SK-N-SH treated with all-trans-retinoic acid at 6 μM for 48 hours (cell line): ENCODE data around the gene FDXR.
A peak's percentile ranks its signal among the peaks of the same experiment; 100 is the strongest.

Experiments used
- ATAC-seq: fragments of 200-7000 bp; cut with Tn5 transposase; 3 replicates; pipeline ENCODE4 v1.9.1; 2020; ENCODE audit warnings: mild to moderate bottlenecking, moderate library complexity
- ARNTL ChIP-seq: fragments of 450-650 bp; formaldehyde crosslinking; IDR thresholded peaks from 2 replicates; pipeline ENCODE4 v1.5.0; 2020; ENCODE audit warnings: low read depth, mild to moderate bottlenecking, moderate library complexity, borderline replicate concordance
- BACH2 ChIP-seq: fragments of 250-450 bp; sonication (Bioruptor Pico); IDR thresholded peaks from 2 replicates; pipeline ENCODE4 v1.9.0; 2021; ENCODE audit warnings: mild to moderate bottlenecking, borderline replicate concordance
- CREB5 ChIP-seq: fragments of 250-450 bp; sonication (Bioruptor Pico); IDR thresholded peaks from 2 replicates; pipeline ENCODE4 v1.5.1; 2020; ENCODE audit warnings: low read depth, mild to moderate bottlenecking, moderate library complexity
- CSDC2 ChIP-seq: fragments of 250-450 bp; sonication (Bioruptor Pico); IDR thresholded peaks from 2 replicates; pipeline ENCODE4 v1.5.0; 2020; ENCODE audit warnings: mild to moderate bottlenecking, moderate library complexity
- CSRNP3 ChIP-seq: fragments of 250-450 bp; sonication (Bioruptor Pico); IDR thresholded peaks from 2 replicates; pipeline ENCODE4 v1.5.1; 2021; ENCODE audit warnings: mild to moderate bottlenecking, moderate library complexity
- ESRRG ChIP-seq: fragments of 250-450 bp; sonication (Bioruptor Pico); IDR thresholded peaks from 2 replicates; pipeline ENCODE4 v1.6.1; 2021; ENCODE audit warnings: mild to moderate bottlenecking
- GLIS3 ChIP-seq: fragments of 250-450 bp; sonication (Bioruptor Pico); IDR thresholded peaks from 2 replicates; pipeline ENCODE4 v1.5.0; 2020; ENCODE audit warnings: mild to moderate bottlenecking, moderate library complexity
- ISL1 ChIP-seq: fragments of 250-450 bp; sonication (Bioruptor Pico); IDR thresholded peaks from 2 replicates; pipeline ENCODE4 v2.1.2; 2022; ENCODE audit warnings: mild to moderate bottlenecking, moderate library complexity
- PATZ1 ChIP-seq: fragments of 250-450 bp; sonication (Bioruptor Pico); IDR thresholded peaks from 2 replicates; pipeline ENCODE4 v1.8.0; 2020; ENCODE audit warnings: mild to moderate bottlenecking, moderate library complexity, borderline replicate concordance
- POU6F1 ChIP-seq: fragments of 250-450 bp; sonication (Bioruptor Pico); IDR thresholded peaks from 2 replicates; pipeline ENCODE4 v1.8.0; 2021; ENCODE audit warnings: low read depth, mild to moderate bottlenecking, moderate library complexity, borderline replicate concordance
- RARB ChIP-seq: fragments of 250-450 bp; sonication (Bioruptor Pico); IDR thresholded peaks from 2 replicates; pipeline ENCODE4 v1.8.0; 2021; ENCODE audit warnings: mild to moderate bottlenecking, moderate library complexity
- SNAI2 ChIP-seq: fragments of 250-450 bp; sonication (Bioruptor Pico); IDR thresholded peaks from 2 replicates; pipeline ENCODE4 v1.5.0; 2020; ENCODE audit warnings: mild to moderate bottlenecking, moderate library complexity
- TCF4 ChIP-seq: fragments of 250-450 bp; sonication (Bioruptor Pico); IDR thresholded peaks from 2 replicates; pipeline ENCODE4 v1.8.0; 2021; ENCODE audit warnings: mild to moderate bottlenecking, moderate library complexity, borderline replicate concordance
- TOX ChIP-seq: fragments of 250-450 bp; sonication (Bioruptor Pico); IDR thresholded peaks from 2 replicates; pipeline ENCODE4 v1.8.0; 2021; ENCODE audit warnings: mild to moderate bottlenecking, moderate library complexity, borderline replicate concordance
- ZC3H10 ChIP-seq: fragments of 250-450 bp; sonication (Bioruptor Pico); IDR thresholded peaks from 2 replicates; pipeline ENCODE4 v1.5.1; 2021; ENCODE audit warnings: mild to moderate bottlenecking, moderate library complexity
- ZFP3 ChIP-seq: fragments of 250-450 bp; sonication (Bioruptor Pico); IDR thresholded peaks from 2 replicates; pipeline ENCODE4 v1.5.0; 2020; ENCODE audit warnings: mild to moderate bottlenecking, moderate library complexity
- ZFP30 ChIP-seq: fragments of 450-650 bp; formaldehyde crosslinking; IDR thresholded peaks from 2 replicates; pipeline ENCODE4 v1.5.0; 2022; ENCODE audit warnings: mild to moderate bottlenecking, moderate library complexity
- ZNF565 ChIP-seq: fragments of 450-650 bp; formaldehyde crosslinking; conservative IDR thresholded peaks from 2 replicates; pipeline ENCODE4 v1.5.0; 2020; ENCODE audit warnings: low read depth, mild to moderate bottlenecking, moderate library complexity
- ZNF70 ChIP-seq: fragments of 450-650 bp; formaldehyde crosslinking; IDR thresholded peaks from 2 replicates; pipeline ENCODE4 v1.5.0; 2020; ENCODE audit warnings: mild to moderate bottlenecking, moderate library complexity
- ZNF8 ChIP-seq: fragments of 450-650 bp; formaldehyde crosslinking; IDR thresholded peaks from 2 replicates; pipeline ENCODE4 v1.5.0; 2020; ENCODE audit warnings: mild to moderate bottlenecking, moderate library complexity

The FDXR gene

GRCh38 chr17:74833501-74834377 lies 39.1 kb downstream of the FDXR start:
- TF ChIP-seq ZC3H10 (CRISPR knock-in tag) (no peak), ISL1 (CRISPR knock-in tag) (no peak), ESRRG (CRISPR knock-in tag) (no peak), TOX (CRISPR knock-in tag) (no peak), ARNTL (CRISPR knock-in tag) (no peak), POU6F1 (no peak), RARB (CRISPR knock-in tag) (no peak), GLIS3 (no peak), PATZ1 (no peak), ZFP30 (CRISPR knock-in tag) (no peak), ZNF70 (CRISPR knock-in tag) (no peak), ZNF565 (CRISPR knock-in tag) (no peak), ZFP3 (CRISPR knock-in tag) (no peak), ZNF8 (CRISPR knock-in tag) (no peak), CSDC2 (CRISPR knock-in tag) (no peak), TCF4 (CRISPR knock-in tag) (no peak), CSRNP3 (no peak)
- ATAC-seq, result peak; percentile 92

GRCh38 chr17:74832421-74832820 lies 40.4 kb downstream of the FDXR start:
- no peak for ATAC-seq
- no peak for TF ChIP-seq ZFP3 (CRISPR knock-in tag)
- TF ChIP-seq GLIS3, result no peak
- no peak for TF ChIP-seq BACH2 (CRISPR knock-in tag)
- no peak for TF ChIP-seq ZFP30 (CRISPR knock-in tag)
- no peak for TF ChIP-seq ESRRG (CRISPR knock-in tag)
- no peak for TF ChIP-seq CSRNP3
- no peak for TF ChIP-seq CREB5 (CRISPR knock-in tag)
- TF ChIP-seq POU6F1, result no peak
- no peak for TF ChIP-seq SNAI2 (CRISPR knock-in tag)
- TF ChIP-seq TCF4 (CRISPR knock-in tag), result no peak
- no peak for TF ChIP-seq ISL1 (CRISPR knock-in tag)
- TF ChIP-seq ZC3H10 (CRISPR knock-in tag), result no peak
- TF ChIP-seq ZNF70 (CRISPR knock-in tag), result no peak
- TF ChIP-seq, all 23 proteins: peak for 0
